Astrocyte of the spinal cord (primary cell): Measurements from ENCODE around the gene RPL22.

Source experiments
- DNase-seq: peaks from one replicate; pipeline ENCODE4 v3.0.0; 2011; ENCODE audit warnings: low read depth, low spot score
- H3K4me3 ChIP-seq: 2 replicates; pipeline ENCODE4 v1.5.1; 2011; ENCODE audit warnings: low read depth, mild to moderate bottlenecking, low read length, moderate library complexity
- in situ Hi-C: cut with HindIII; loops from 2 replicates; pipeline ENCODE4 v1.10.0; 2017; ENCODE audit warnings: low sequenced_read_pairs
- TF ChIP-seq, protein P1 (sequence below): IDR thresholded peaks from 2 replicates; pipeline ENCODE4 v1.5.1; 2012; ENCODE audit warnings: low read depth, mild to moderate bottlenecking, low read length, inconsistent platforms

RPL22 gene

DNA sequence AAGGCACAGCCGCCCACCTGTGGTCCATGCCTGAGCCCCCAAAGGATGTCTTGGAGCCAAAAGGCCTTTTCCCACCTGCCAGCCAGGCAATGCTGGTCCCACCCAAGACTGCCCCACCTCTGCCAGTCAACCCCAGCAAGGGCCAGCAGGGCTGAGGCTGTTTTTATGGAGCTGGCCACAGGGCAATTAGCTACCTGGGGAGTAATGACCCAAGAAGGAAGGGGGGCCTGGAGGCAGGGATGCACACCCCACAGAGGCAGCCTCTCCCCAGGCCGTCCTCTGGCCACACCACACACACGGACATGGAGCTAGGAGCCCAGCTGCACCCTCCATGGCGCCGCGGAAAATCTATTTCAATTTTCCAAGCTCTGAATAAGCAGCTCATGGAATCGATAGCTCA is 46.5 kb downstream of the RPL22 start:
- TF ChIP-seq, protein P1, sequence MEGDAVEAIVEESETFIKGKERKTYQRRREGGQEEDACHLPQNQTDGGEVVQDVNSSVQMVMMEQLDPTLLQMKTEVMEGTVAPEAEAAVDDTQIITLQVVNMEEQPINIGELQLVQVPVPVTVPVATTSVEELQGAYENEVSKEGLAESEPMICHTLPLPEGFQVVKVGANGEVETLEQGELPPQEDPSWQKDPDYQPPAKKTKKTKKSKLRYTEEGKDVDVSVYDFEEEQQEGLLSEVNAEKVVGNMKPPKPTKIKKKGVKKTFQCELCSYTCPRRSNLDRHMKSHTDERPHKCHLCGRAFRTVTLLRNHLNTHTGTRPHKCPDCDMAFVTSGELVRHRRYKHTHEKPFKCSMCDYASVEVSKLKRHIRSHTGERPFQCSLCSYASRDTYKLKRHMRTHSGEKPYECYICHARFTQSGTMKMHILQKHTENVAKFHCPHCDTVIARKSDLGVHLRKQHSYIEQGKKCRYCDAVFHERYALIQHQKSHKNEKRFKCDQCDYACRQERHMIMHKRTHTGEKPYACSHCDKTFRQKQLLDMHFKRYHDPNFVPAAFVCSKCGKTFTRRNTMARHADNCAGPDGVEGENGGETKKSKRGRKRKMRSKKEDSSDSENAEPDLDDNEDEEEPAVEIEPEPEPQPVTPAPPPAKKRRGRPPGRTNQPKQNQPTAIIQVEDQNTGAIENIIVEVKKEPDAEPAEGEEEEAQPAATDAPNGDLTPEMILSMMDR = no peak
- DNase-seq = no peak
- in situ Hi-C loops = no loop called here
- H3K4me3 ChIP-seq = no peak overlapping the region

DNA sequence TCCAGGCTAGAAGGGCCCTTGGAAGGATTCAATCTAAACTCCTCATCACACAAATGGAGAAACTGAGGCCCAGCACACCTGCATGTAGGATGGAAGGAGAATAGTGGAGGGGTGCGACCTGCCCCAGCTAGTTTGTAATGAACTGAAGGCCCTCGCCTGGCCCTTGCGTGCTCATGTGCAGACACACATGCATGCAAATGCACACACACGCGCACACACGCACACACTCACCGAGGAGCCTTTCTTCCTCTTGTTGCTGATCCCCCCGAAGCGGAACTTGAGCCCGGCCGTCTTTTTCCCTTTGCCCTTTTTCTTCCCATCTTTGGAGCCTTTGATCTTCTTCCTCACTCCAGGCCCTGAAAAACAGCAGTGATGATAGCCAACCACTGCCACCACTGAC is 47.2 kb downstream of the RPL22 start:
- in situ Hi-C loops = no loop called here
- no peak overlapping the region for H3K4me3 ChIP-seq
- TF ChIP-seq, protein P1 = no peak
- DNase-seq = no peak

DNA sequence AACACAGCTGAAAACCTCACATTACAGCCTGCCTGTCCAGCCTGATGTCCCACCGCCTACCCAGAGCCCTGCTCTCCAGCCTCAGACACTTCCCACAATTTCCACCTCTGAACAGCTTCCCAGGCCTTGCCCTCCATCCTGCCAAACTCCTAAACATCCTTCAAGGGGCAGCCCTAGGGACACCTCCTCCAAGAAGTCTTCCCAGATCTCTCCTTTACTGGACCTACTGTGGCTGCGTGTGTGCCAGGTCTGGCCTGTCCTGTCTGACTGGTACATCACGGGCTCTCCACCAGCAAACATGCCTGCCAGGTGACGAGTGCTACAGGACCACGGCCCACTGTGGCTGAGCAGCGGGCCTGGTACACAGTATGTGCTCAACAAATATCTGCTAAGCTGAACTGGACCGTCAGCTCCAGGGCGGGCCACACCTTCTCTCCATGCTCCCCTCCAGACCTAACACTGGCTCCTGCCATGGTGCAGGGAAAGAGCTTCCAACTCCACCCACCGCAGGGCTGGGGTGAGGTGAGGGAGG is 48.0 kb downstream of the RPL22 start:
- TF ChIP-seq, protein P1 = no peak
- in situ Hi-C loops = no loop called here
- H3K4me3 ChIP-seq = no peak overlapping the region
- no peak for DNase-seq

- TF ChIP-seq, protein P1 = no peak
- in situ Hi-C loops = no loop called here
- no peak for DNase-seq
- no peak overlapping the region for H3K4me3 ChIP-seq
Observed at GRCh38 chr1:6150006-6150938, 49.1 kb downstream of the RPL22 start.

DNA sequence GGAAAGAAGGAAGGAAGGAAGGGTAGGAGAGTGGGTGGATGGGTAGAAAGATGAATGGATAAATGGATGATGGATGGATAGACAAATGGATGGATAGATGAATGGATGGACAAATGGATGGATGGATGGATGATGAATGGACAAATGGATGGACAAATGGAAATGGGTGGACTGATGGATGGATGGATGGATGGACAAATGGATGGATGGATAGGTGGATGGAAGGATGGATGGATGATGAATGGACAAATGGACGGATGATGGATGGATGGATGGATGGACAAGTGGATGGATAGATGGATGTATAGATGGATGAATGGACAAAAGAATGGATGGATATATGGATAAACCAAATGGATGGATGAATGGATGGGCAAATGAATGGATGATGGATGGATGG is 49.8 kb downstream of the RPL22 start:
- TF ChIP-seq, protein P1 = no peak
- no peak for DNase-seq
- in situ Hi-C loops = no loop called here
- no peak overlapping the region for H3K4me3 ChIP-seq

DNA sequence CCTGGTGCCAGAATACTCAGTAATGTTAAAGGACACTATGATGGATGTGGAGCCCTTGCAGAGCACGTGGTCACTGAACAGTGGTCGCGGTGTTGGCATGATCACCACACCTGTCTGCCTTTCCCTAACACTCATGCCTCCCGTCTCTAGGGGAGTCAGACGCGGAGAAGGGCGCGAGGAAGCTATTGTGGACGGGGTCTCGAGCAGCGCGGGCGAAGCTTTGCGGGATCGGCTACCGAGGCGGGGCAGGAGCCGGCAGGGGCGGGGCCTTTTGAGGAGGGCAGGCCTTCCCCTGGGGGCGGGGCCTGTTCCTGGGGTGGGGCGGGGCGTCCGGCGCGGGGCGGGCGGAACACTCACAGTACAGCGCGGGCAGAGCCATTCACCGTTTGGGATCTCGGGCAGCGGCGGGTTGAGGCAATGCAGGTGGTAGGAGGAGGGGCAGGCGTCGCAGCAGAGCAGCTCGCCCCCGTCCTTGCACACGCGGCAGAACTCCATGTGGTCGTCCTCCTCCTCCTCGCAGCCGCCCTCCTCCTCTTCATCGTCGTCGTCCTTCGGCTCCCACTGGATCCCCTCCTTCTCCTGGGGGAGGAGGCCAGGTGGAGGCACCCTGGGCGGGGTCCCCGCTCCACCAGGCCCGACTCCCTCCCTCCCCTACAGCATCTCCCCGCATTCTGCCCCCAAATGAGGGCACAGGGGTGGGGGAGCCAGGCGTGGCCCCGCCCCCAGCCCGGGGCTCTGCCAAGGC is 50.7 kb downstream of the RPL22 start:
- H3K4me3 ChIP-seq = no peak overlapping the region
- peak; percentile 13 for DNase-seq
- in situ Hi-C loops = no loop called here
- TF ChIP-seq, protein P1 = no peak
